GM12878 (cell line): Measurements from ENCODE around the gene CHRNE. TPM values are rescaled to one million over a fixed set of nuclear protein-coding genes. Genes with fewer than 3 reads are reported as not detected.
A peak's percentile ranks its signal among the peaks of the same experiment; 100 is the strongest.

ENCODE experiments used
- ATAC-seq: fragments of 200-7000 bp; cut with Tn5 transposase; 3 replicates; pipeline ENCODE4 v1.9.1; 2020; ENCODE audit warnings: mild to moderate bottlenecking, moderate library complexity
- Bru-seq: library from RNA; stranded (reverse); fragments of 400-500 nt; gene quantifications from one replicate; lab custom pipeline; 2021; lab: Mats Ljungman, UMichigan
- BruChase-seq, 2 experiments: library from RNA; stranded (reverse); fragments of 400-500 nt; gene quantifications; one replicate each; lab custom pipeline; 2021; lab: Mats Ljungman, UMichigan
- BruUV-seq: library from RNA; stranded (reverse); fragments of 400-500 nt; replicated peaks from 2 replicates; lab custom pipeline; 2021; lab: Mats Ljungman, UMichigan
- CTCF ChIA-PET: fragments of 300-600 bp; sonication (Branson Sonifier 250); formaldehyde crosslinking; extraction: SDS; loops from one replicate; lab custom pipeline; 2021; ENCODE audit warnings: inconsistent platforms; lab: Yijun Ruan, JAX
- POLR2A ChIA-PET: fragments of 350-600 bp; formaldehyde crosslinking; extraction: SDS; loops from one replicate; lab custom pipeline; 2021; ENCODE audit warnings: inconsistent platforms; lab: Charles Lee
- RAD21 ChIA-PET: fragments of 300-600 bp; sonication (Branson Sonifier 250); formaldehyde crosslinking; loops from one replicate; lab custom pipeline; 2023; ENCODE audit warnings: antibody characterized with exemption; ENCODE audit not compliant: unreplicated experiment; lab: Charles Lee
- SMC1A ChIA-PET: fragments of 300-600 bp; sonication (Branson Sonifier 250); formaldehyde crosslinking; loops from one replicate; lab custom pipeline; 2023; ENCODE audit not compliant: unreplicated experiment, uncharacterized antibody; lab: Charles Lee
- DNase-seq: peaks from one replicate; pipeline ENCODE4 v3.0.0-alpha.2; 2011; ENCODE audit warnings: low read depth, low spot score
- FAIRE-seq: peaks from 3 replicates; lab custom pipeline; 2011; peaks lifted over from hg19 to GRCh38; lab: Jason Lieb, UNC
- H2AFZ ChIP-seq: 2 replicates; pipeline ENCODE4 v1.6.0; 2011; ENCODE audit warnings: low read depth, low read length, control low read depth; ENCODE audit not compliant: control insufficient read depth
- H3K27ac ChIP-seq: 2 replicates; pipeline ENCODE4 v1.5.1; 2011; ENCODE audit warnings: control low read depth; ENCODE audit not compliant: control insufficient read depth, insufficient read depth
- H3K27me3 ChIP-seq, 2 experiments: replicated peaks in 1 of 2; 2 replicates each; pipeline versions ENCODE4 v1.6.0 to v1.6.1; 2011; ENCODE audit warnings: low read length in 1 of 2; ENCODE audit not compliant: control insufficient read depth in 2 of 2, insufficient read depth in 2 of 2
- H3K36me3 ChIP-seq, 2 experiments: 2 replicates each; pipeline ENCODE4 v1.5.1; 2011; ENCODE audit warnings: low read length in 1 of 2; ENCODE audit not compliant: control insufficient read depth in 2 of 2, insufficient read depth in 2 of 2
- H3K4me1 ChIP-seq: 2 replicates; pipeline ENCODE4 v1.6.1; 2011; ENCODE audit warnings: mild to moderate bottlenecking, low read length, moderate library complexity, mixed read lengths; ENCODE audit not compliant: control insufficient read depth, insufficient read depth
- H3K4me2 ChIP-seq: 2 replicates; pipeline ENCODE4 v1.6.0; 2011; ENCODE audit warnings: control low read depth; ENCODE audit not compliant: control insufficient read depth, insufficient read depth
- H3K4me3 ChIP-seq: fragments of 200-600 bp; sonication (generic); 2 replicates; pipeline ENCODE4 v1.5.1; 2016
- H3K79me2 ChIP-seq: 2 replicates; pipeline ENCODE4 v1.6.0; 2011; ENCODE audit warnings: low read length; ENCODE audit not compliant: control insufficient read depth, insufficient read depth
- H3K9ac ChIP-seq: 2 replicates; pipeline ENCODE4 v1.8.0; 2011; ENCODE audit warnings: low read length, control low read depth, mixed read lengths; ENCODE audit not compliant: control insufficient read depth, insufficient read depth
- H3K9me3 ChIP-seq: replicated peaks from 3 replicates; pipeline ENCODE4 v1.5.1; 2011; ENCODE audit warnings: mild to moderate bottlenecking, low read length; ENCODE audit not compliant: control insufficient read depth, insufficient read depth
- H4K20me1 ChIP-seq: 2 replicates; pipeline ENCODE4 v1.6.0; 2011; ENCODE audit not compliant: control insufficient read depth, insufficient read depth
- CEBPZ ChIP-seq: fragments of 150-350 bp; IDR thresholded peaks from 2 replicates; pipeline ENCODE4 v1.6.1; 2016; ENCODE audit warnings: low read depth, low read length
- EZH2 ChIP-seq: IDR thresholded peaks from 2 replicates; pipeline ENCODE4 v1.6.1; 2012; ENCODE audit warnings: low read depth, mild to moderate bottlenecking, control low read depth, inconsistent platforms, low read length, borderline replicate concordance; ENCODE audit not compliant: control insufficient read depth
- HSF1 ChIP-seq: fragments of 150-350 bp; IDR thresholded peaks from 2 replicates; pipeline ENCODE4 v1.6.1; 2014; ENCODE audit warnings: mild to moderate bottlenecking, low read depth, low read length
- IKZF2 ChIP-seq, 2 experiments: fragments of 450-650 bp; IDR thresholded peaks; 2 replicates each; pipeline ENCODE4 v1.6.1; 2017; ENCODE audit warnings: mild to moderate bottlenecking in 2 of 2, moderate library complexity in 2 of 2
- IRF3 ChIP-seq: fragments of 450-650 bp; IDR thresholded peaks from 2 replicates; pipeline ENCODE4 v1.6.1; 2014; ENCODE audit warnings: mild to moderate bottlenecking
- KDM1A ChIP-seq: fragments of 200-600 bp; sonication (generic); IDR thresholded peaks from 2 replicates; pipeline ENCODE4 v1.6.1; 2016; ENCODE audit warnings: borderline replicate concordance
- KLF5 ChIP-seq: fragments of 450-650 bp; IDR thresholded peaks from 2 replicates; pipeline ENCODE4 v1.6.1; 2014; ENCODE audit warnings: mild to moderate bottlenecking; ENCODE audit not compliant: partially characterized antibody
- RAD21 ChIP-seq: IDR thresholded peaks from 2 replicates; pipeline ENCODE4 v1.6.1; 2011; ENCODE audit warnings: mild to moderate bottlenecking, low read depth, low read length, moderate library complexity; ENCODE audit not compliant: insufficient read depth
- RBBP5 ChIP-seq: fragments of 200-600 bp; sonication (generic); conservative IDR thresholded peaks from 2 replicates; pipeline ENCODE4 v1.6.1; 2016
- RELA ChIP-seq: fragments of 450-650 bp; IDR thresholded peaks from 2 replicates; pipeline ENCODE4 v1.8.0; 2014; ENCODE audit warnings: borderline replicate concordance; ENCODE audit not compliant: partially characterized antibody
- SUZ12 ChIP-seq: fragments of 200-600 bp; sonication (generic); IDR thresholded peaks from one replicate; pipeline ENCODE4 v1.6.1; 2018; ENCODE audit warnings: antibody characterized with exemption, mild to moderate bottlenecking; ENCODE audit not compliant: unreplicated experiment
- ZBED1 ChIP-seq: IDR thresholded peaks from 2 replicates; pipeline ENCODE4 v1.6.1; 2016; ENCODE audit warnings: borderline replicate concordance
- WGBS: methylation state at CpG from one replicate; pipeline ENCODE4 v1.1.6; 2016; ENCODE audit warnings: low lambda C conversion rate; ENCODE audit not compliant: insufficient replicate concordance, insufficient coverage; ENCODE audit errors: missing lambda C conversion rate; 5-methylcytosine and 5-hydroxymethylcytosine counted together
- in situ Hi-C: fragments of 300-500 bp; cut with MboI; formaldehyde crosslinking; loops from 9 replicates; pipeline ENCODE4 v1.14.3; 2018; ENCODE audit warnings: mixed read lengths
- intact Hi-C: fragments of 100-400 bp; cut with micrococcal nuclease; formaldehyde crosslinking; loops from one replicate; pipeline ENCODE4 v1.14.2; 2022; ENCODE audit not compliant: unreplicated experiment
- long read RNA-seq, 2 experiments: library from polyadenylated mRNA; unstranded; transcript quantifications; one replicate each; pipeline ENCODE4 v2.0.0, GENCODE V29; 2019 to 2020
- polyA minus RNA-seq, 3 experiments: library from RNA; depleted of rRNA, polyadenylated mRNA; stranded (reverse); fragments of >200 nt; gene quantifications; 2 replicates each; pipeline ENCODE4 v1.2.3, GENCODE V29; 2011
- polyA plus RNA-seq, 11 experiments: library from polyadenylated mRNA; depleted of rRNA in 4 of 11; unstranded in 6 of 11; stranded (reverse) in 5 of 11; fragments of >200 nt; fragmentation: Nextera tagmentation in 4 of 11; fragmentation: Illumina TruSeq in 1 of 11; extraction: Ambion mirVana in 4 of 11; extraction: Trizol in 1 of 11; gene quantifications; 1 replicate in 1 of 11; 2 replicates in 10 of 11; pipeline versions ENCODE4 v1.2.1 to v1.2.3, GENCODE V29; 2011 to 2016; ENCODE audit warnings: inconsistent platforms in 2 of 11, missing spikeins in 2 of 11, low read depth in 1 of 11
- total RNA-seq, 4 experiments: library from RNA; depleted of rRNA in 3 of 4; stranded (reverse); fragments of >200 nt in 3 of 4; fragmentation: Illumina TruSeq in 1 of 4; extraction: Trizol in 1 of 4; gene quantifications; 2 replicates each; pipeline versions ENCODE4 v1.2.1 to v1.2.3, GENCODE V29; 2013 to 2021

The CHRNE gene
- total RNA-seq (2013; cell fraction: nucleolus; rRNA removed), result 0.33 TPM in 1 of 2 replicates, not detected in the other
- total RNA-seq (2014; rRNA removed) (0.11 TPM in 1 of 2 replicates, not detected in the other), total RNA-seq (2014; rRNA removed; fragmentation: Illumina TruSeq; extraction: Trizol) (not detected in 2 replicates), total RNA-seq (2021) (0.08 and 0.10 TPM in 2 replicates), polyA plus RNA-seq (2011; rRNA removed) (0.05 TPM in 1 of 2 replicates, not detected in the other), polyA plus RNA-seq (2014; fragmentation: Illumina TruSeq; extraction: Trizol) (not detected in 2 replicates), polyA plus RNA-seq (2014; fragmentation: Nextera tagmentation; extraction: Ambion mirVana) (under 1 TPM in 1 of 2 experiments, not detected in 1; 0.05 TPM), polyA plus RNA-seq (2014; rRNA removed) (0.22 TPM in 1 of 2 replicates, not detected in the other), polyA plus RNA-seq (2016; fragmentation: Nextera tagmentation; extraction: Ambion mirVana) (not detected), polyA minus RNA-seq (2011; rRNA and poly(A)+ RNA removed) (not detected in 2 replicates), Bru-seq, nascent RNA (percentile 48 among the genes with signal in this experiment), BruChase-seq, experiment 1, labeled RNA remaining after a 6-hour chase (percentile 47 among the genes with signal in this experiment), BruChase-seq, experiment 2, labeled RNA remaining after a 2-hour chase (percentile 47 among the genes with signal in this experiment)
- 0.10 TPM for polyA plus RNA-seq (2011; ENCODE audit: low read depth)
- polyA plus RNA-seq (2011; cell fraction: cytosol; rRNA removed), result 0.03 TPM in 1 of 2 replicates, not detected in the other
- polyA plus RNA-seq (2011; cell fraction: nucleus; rRNA removed), result 0.45 and 0.61 TPM in 2 replicates
- 0.10 and 0.15 TPM in 2 replicates for polyA plus RNA-seq (2012)
- polyA minus RNA-seq (2011; cell fraction: cytosol; rRNA and poly(A)+ RNA removed), result not detected in 2 replicates
- not detected in 2 replicates for polyA minus RNA-seq (2011; cell fraction: nucleus; rRNA and poly(A)+ RNA removed)
- long read RNA-seq, experiment 1, result 0 reads
- long read RNA-seq, experiment 2, result 0 reads

- H4K20me1 ChIP-seq, result no peaks in the 10 kb centered on the region
- no peak within 1 kb of the TSS; the same call in 1 of the 2 replicates for H2AFZ ChIP-seq
- RAD21 ChIA-PET, result interaction anchor here (0.9 to 1.3 kb wide), 3 partner anchors 37 to 194 kb away, joined by 3 to 4 read pairs (median 3); partner anchors contain the start of genes PFN1, RNF167 and SLC25A11
- H3K36me3 ChIP-seq, result no peaks in the 10 kb centered on the region
- no peaks in the 10 kb centered on the region for H3K79me2 ChIP-seq
- no TSS peak for BruUV-seq
- DNase-seq (peak; percentile 37), FAIRE-seq (peak; percentile 91), ATAC-seq (peak; percentile 80)
- intact Hi-C loops, result loop anchor here (5.0 kb wide), 1 partner anchor 171 kb away; the partner anchor contains the start of gene MED11
- in situ Hi-C loops, result no loop called here
- 0% methylated on average over 10 of the region's 10 CpGs for WGBS
- H3K4me1 ChIP-seq, result peaks cover 20% of the 10 kb centered on the region
- POLR2A ChIA-PET, result interaction anchor here (1.4 kb wide), 1 partner anchor 35 kb away, joined by 3 read pairs; no protein-coding TSS in a partner anchor
- SMC1A ChIA-PET, result interaction anchor here (0.6 to 1.6 kb wide), 10 partner anchors 13 to 336 kb away, joined by 3 to 4 read pairs (median 4); partner anchors contain the start of genes ARRB2, RNF167 and SLC25A11
- peak within 1 kb of the TSS; percentile 36; the same call in 1 of the 2 replicates for H3K4me2 ChIP-seq
- no peak within 1 kb of the TSS for H3K4me3 ChIP-seq
- CTCF ChIA-PET, result interaction anchor here (0.6 to 3.0 kb wide), 24 partner anchors 10 to 467 kb away, joined by 3 to 11 read pairs (median 4); partner anchors contain the start of genes ARRB2 and SPAG7
- no peaks in the 10 kb centered on the region; a peak in 2 of 4 replicates for H3K27me3 ChIP-seq
- no peaks in the 10 kb centered on the region; the same call in 2 of the 3 replicates for H3K9me3 ChIP-seq
- no peak within 1 kb of the TSS for H3K27ac ChIP-seq
- H3K9ac ChIP-seq, result no peak within 1 kb of the TSS
- TF ChIP-seq KLF5 (no peak), IKZF2 (IDR thresholded peaks at IDR 0.05) (0 out of 4 replicates have a peak, but pooled peaks of 1 of the 2 experiments have one; percentile 14), RELA (no peak), HSF1 (no peak), EZH2 (no peak), KDM1A (no peak), ZBED1 (no peak), IRF3 (no peak), RAD21 (peak; percentile 51), RBBP5 (no peak), SUZ12 (no peak), CEBPZ (no peak)
These were observed at the start of gene CHRNE for GRCh38 chr17:4903051-4903818. CHRNE (minus strand) TSS chr17:4903098; CDS start chr17:4903063, 35 bp downstream.
